ENCODE measurements around the gene CFDP1.

Gene CFDP1

DNA sequence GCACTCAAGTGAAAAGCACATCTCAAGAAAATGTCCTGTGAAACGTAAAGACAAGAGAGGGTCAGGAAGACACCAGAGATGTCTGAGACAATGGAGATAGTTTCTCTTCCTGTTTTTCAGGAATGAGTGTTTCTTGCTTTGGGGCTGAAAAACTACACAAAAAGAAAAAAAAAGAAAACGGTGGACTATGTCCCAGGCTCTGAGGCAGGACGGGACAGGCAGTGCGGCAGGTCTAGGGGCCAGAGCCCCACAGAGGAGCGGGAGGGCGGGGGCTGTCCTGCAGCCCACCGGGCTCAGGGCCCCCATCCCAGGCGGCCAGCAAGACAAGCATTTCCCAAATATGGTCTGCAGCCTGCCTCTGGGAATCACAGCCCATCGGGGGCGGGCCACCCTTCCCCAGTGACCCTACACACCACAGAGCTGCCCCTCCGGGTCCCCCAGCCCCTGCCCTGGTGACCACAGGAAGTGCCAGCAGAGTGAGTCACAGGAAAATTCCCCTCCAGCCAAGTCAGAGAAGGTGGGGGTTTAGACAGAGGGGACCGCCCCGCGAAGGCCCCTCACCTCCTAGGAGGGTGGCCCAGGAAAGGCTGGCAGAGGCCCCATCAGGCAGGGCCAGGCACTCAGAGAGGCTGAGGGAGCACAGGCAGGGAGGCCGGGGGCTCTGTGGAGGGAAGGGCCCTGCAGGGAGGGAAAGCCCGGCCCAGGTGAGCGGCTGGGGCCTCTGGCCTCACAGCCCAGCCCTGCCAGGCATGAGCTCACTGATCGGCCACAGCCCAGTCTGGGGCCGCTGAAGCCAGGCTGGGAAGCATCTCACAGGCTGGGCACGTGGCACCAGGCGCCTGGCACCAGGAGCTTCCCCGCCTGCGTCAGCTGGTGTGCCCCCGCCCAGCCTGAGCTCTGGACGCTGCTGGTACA lies 188.2 kb downstream of the CFDP1 start (continued):
- TF ChIP-seq, protein P1, sequence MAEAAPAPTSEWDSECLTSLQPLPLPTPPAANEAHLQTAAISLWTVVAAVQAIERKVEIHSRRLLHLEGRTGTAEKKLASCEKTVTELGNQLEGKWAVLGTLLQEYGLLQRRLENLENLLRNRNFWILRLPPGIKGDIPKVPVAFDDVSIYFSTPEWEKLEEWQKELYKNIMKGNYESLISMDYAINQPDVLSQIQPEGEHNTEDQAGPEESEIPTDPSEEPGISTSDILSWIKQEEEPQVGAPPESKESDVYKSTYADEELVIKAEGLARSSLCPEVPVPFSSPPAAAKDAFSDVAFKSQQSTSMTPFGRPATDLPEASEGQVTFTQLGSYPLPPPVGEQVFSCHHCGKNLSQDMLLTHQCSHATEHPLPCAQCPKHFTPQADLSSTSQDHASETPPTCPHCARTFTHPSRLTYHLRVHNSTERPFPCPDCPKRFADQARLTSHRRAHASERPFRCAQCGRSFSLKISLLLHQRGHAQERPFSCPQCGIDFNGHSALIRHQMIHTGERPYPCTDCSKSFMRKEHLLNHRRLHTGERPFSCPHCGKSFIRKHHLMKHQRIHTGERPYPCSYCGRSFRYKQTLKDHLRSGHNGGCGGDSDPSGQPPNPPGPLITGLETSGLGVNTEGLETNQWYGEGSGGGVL (tag by site-specific recombination; IDR thresholded peaks at IDR 0.05) = peak; percentile 72
- TF ChIP-seq ZNF19 (tag by site-specific recombination; IDR thresholded peaks at IDR 0.05; ENCODE audit: low read depth) = no peak
- TF ChIP-seq, protein P2, sequence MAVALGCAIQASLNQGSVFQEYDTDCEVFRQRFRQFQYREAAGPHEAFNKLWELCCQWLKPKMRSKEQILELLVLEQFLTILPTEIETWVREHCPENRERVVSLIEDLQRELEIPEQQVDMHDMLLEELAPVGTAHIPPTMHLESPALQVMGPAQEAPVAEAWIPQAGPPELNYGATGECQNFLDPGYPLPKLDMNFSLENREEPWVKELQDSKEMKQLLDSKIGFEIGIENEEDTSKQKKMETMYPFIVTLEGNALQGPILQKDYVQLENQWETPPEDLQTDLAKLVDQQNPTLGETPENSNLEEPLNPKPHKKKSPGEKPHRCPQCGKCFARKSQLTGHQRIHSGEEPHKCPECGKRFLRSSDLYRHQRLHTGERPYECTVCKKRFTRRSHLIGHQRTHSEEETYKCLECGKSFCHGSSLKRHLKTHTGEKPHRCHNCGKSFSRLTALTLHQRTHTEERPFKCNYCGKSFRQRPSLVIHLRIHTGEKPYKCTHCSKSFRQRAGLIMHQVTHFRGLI (tag by site-specific recombination; IDR thresholded peaks at IDR 0.05) = peak; percentile 49; the same call in 1 of the 2 replicates
- TF ChIP-seq ZNF664 (tag by site-specific recombination; IDR thresholded peaks at IDR 0.05) = no peak
- no peak for TF ChIP-seq ZNF214 (tag by site-specific recombination; IDR thresholded peaks at IDR 0.05; ENCODE audit: borderline replicate concordance)
- TF ChIP-seq, protein P3, sequence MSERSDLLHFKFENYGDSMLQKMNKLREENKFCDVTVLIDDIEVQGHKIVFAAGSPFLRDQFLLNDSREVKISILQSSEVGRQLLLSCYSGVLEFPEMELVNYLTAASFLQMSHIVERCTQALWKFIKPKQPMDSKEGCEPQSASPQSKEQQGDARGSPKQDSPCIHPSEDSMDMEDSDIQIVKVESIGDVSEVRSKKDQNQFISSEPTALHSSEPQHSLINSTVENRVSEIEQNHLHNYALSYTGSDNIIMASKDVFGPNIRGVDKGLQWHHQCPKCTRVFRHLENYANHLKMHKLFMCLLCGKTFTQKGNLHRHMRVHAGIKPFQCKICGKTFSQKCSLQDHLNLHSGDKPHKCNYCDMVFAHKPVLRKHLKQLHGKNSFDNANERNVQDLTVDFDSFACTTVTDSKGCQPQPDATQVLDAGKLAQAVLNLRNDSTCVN (tag by site-specific recombination; optimal IDR thresholded peaks at IDR 0.05) = no peak
- TF ChIP-seq ZNF558 (tag by site-specific recombination; IDR thresholded peaks at IDR 0.05) = no peak
- TF ChIP-seq ZNF302 (tag by site-specific recombination; IDR thresholded peaks at IDR 0.05; ENCODE audit: low read depth) = no peak
- TF ChIP-seq GLI4 (tag by site-specific recombination; IDR thresholded peaks at IDR 0.05) = no peak
- TF ChIP-seq REPIN1 (tag by site-specific recombination; IDR thresholded peaks at IDR 0.05; ENCODE audit: low read depth) = no peak
- no peak for TF ChIP-seq ZNF184 (tag by site-specific recombination; IDR thresholded peaks at IDR 0.05)
- TF ChIP-seq ZBTB17 (tag by site-specific recombination; IDR thresholded peaks at IDR 0.05) = peak; percentile 49
- TF ChIP-seq ZNF391 (tag by site-specific recombination; IDR thresholded peaks at IDR 0.05; ENCODE audit: borderline replicate concordance, low read depth) = no peak
- no peak for TF ChIP-seq ZNF175 (tag by site-specific recombination; IDR thresholded peaks at IDR 0.05)
- TF ChIP-seq ZNF140 (tag by site-specific recombination; IDR thresholded peaks at IDR 0.05) = no peak
- no peak for TF ChIP-seq ZBTB48 (tag by site-specific recombination; IDR thresholded peaks at IDR 0.05)
- no peak for TF ChIP-seq ZNF341 (tag by site-specific recombination; IDR thresholded peaks at IDR 0.05; ENCODE audit: low read depth)
- peak; percentile 35; the same call in 1 of the 2 replicates for TF ChIP-seq ZNF335 (tag by site-specific recombination; conservative IDR thresholded peaks at IDR 0.05)
- TF ChIP-seq ZNF248 (tag by site-specific recombination; IDR thresholded peaks at IDR 0.05) = no peak
- no peak for TF ChIP-seq ZNF404 (tag by site-specific recombination; IDR thresholded peaks at IDR 0.05)
- no peak for TF ChIP-seq ZNF132 (tag by site-specific recombination; IDR thresholded peaks at IDR 0.05; ENCODE audit: borderline replicate concordance)
- peak; percentile 53; the same call in 1 of the 2 replicates for TF ChIP-seq GLIS1 (tag by site-specific recombination; IDR thresholded peaks at IDR 0.05)
- TF ChIP-seq ZNF221 (tag by site-specific recombination; IDR thresholded peaks at IDR 0.05; ENCODE audit: borderline replicate concordance) = no peak
- no peak for TF ChIP-seq ZNF843 (tag by site-specific recombination; IDR thresholded peaks at IDR 0.05)
- TF ChIP-seq ZNF501 (tag by site-specific recombination; IDR thresholded peaks at IDR 0.05) = no peak
- TF ChIP-seq ZNF211 (tag by site-specific recombination; IDR thresholded peaks at IDR 0.05; ENCODE audit: low read depth) = no peak
- peak; percentile 33; the same call in 1 of the 2 replicates for TF ChIP-seq SP2 (tag by site-specific recombination; IDR thresholded peaks at IDR 0.05)
- TF ChIP-seq KLF10 (tag by site-specific recombination; IDR thresholded peaks at IDR 0.05) = no peak
- peak; percentile 57 for TF ChIP-seq ZIC2 (tag by site-specific recombination; IDR thresholded peaks at IDR 0.05)
- TF ChIP-seq ZFP69B (tag by site-specific recombination; IDR thresholded peaks at IDR 0.05) = no peak
- TF ChIP-seq, protein P4, sequence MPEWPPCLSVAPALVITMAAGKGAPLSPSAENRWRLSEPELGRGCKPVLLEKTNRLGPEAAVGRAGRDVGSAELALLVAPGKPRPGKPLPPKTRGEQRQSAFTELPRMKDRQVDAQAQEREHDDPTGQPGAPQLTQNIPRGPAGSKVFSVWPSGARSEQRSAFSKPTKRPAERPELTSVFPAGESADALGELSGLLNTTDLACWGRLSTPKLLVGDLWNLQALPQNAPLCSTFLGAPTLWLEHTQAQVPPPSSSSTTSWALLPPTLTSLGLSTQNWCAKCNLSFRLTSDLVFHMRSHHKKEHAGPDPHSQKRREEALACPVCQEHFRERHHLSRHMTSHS (tag by site-specific recombination; IDR thresholded peaks at IDR 0.05) = no peak
- TF ChIP-seq, protein P5, sequence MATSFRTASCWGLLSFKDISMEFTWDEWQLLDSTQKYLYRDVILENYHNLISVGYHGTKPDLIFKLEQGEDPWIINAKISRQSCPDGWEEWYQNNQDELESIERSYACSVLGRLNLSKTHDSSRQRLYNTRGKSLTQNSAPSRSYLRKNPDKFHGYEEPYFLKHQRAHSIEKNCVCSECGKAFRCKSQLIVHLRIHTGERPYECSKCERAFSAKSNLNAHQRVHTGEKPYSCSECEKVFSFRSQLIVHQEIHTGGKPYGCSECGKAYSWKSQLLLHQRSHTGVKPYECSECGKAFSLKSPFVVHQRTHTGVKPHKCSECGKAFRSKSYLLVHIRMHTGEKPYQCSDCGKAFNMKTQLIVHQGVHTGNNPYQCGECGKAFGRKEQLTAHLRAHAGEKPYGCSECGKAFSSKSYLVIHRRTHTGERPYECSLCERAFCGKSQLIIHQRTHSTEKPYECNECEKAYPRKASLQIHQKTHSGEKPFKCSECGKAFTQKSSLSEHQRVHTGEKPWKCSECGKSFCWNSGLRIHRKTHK (tag by site-specific recombination; IDR thresholded peaks at IDR 0.05) = no peak
- TF ChIP-seq ZNF169 (tag by site-specific recombination; IDR thresholded peaks at IDR 0.05) = no peak
- no peak for TF ChIP-seq ZNF707 (tag by site-specific recombination; IDR thresholded peaks at IDR 0.05)
- TF ChIP-seq ZBTB20 (tag by site-specific recombination; IDR thresholded peaks at IDR 0.05) = peak; percentile 34; the same call in 1 of the 2 replicates
